Psoas muscle (tissue), 8 donors: Measurements from ENCODE around the gene FAM3D. TPM values are rescaled to one million over a fixed set of nuclear protein-coding genes. Genes with fewer than 3 reads are reported as not detected.

ENCODE experiments used
- ATAC-seq, 4 donors: fragments of 200-7000 bp; cut with Tn5 transposase; one replicate each; pipeline ENCODE4 v1.9.1; 2020; ENCODE audit warnings: moderate library complexity in 3 of 4, mild to moderate bottlenecking in 2 of 4
- DNase-seq, 2 donors: peaks; one replicate each; pipeline ENCODE4 v3.0.0-alpha.2; 2020
- H3K27ac ChIP-seq: fragments of 200-600 bp; one replicate; pipeline ENCODE4 v1.8.0; 2022
- H3K27me3 ChIP-seq, 3 donors: fragments of 200-600 bp in 1 of 3; one replicate each; pipeline versions ENCODE4 v1.6.1 to v1.8.0; 2013 to 2022; ENCODE audit warnings: low read length in 2 of 3, mild to moderate bottlenecking in 2 of 3, moderate library complexity in 1 of 3; ENCODE audit not compliant: insufficient read depth in 3 of 3
- H3K36me3 ChIP-seq, 2 donors: fragments of 200-600 bp in 1 of 2; one replicate each; pipeline versions ENCODE4 v1.6.1 to v1.8.0; 2013 to 2022; ENCODE audit warnings: low read depth in 1 of 2, mild to moderate bottlenecking in 1 of 2, moderate library complexity in 1 of 2; ENCODE audit not compliant: insufficient read depth in 1 of 2
- H3K4me1 ChIP-seq: fragments of 200-600 bp; one replicate; pipeline ENCODE4 v1.8.0; 2022
- H3K4me3 ChIP-seq: fragments of 200-600 bp; one replicate; pipeline ENCODE4 v1.8.0; 2022; ENCODE audit warnings: mild to moderate bottlenecking
- H3K9me3 ChIP-seq: fragments of 200-600 bp; one replicate; pipeline ENCODE4 v1.8.0; 2022
- CTCF ChIP-seq: fragments of 200-600 bp; IDR thresholded peaks from one replicate; pipeline ENCODE4 v1.8.0; 2022; ENCODE audit warnings: antibody characterized with exemption
- WGBS, 3 donors: extraction: QIAGEN DNeasy Blood & Tissue Kit; methylation state at CpG; one replicate each; pipeline versions ENCODE4 v1.1.6 to v1.1.7; 2013; 5-methylcytosine and 5-hydroxymethylcytosine counted together
- intact Hi-C, 2 donors: fragments of 100-400 bp; cut with DNase I; formaldehyde crosslinking; loops; one replicate each; pipeline versions ENCODE4 v1.11.0 to v1.14.2; 2022
- polyA plus RNA-seq, 3 donors: library from polyadenylated mRNA; stranded (reverse); fragments of 200-250 nt; gene quantifications; one replicate each; pipeline ENCODE4 v1.2.3, GENCODE V29; 2013
- total RNA-seq, 4 donors: library from RNA; stranded (reverse); fragmentation: NEBNext Ultra II Directional in 2 of 4; extraction: Animal tissue kit (Norgen Biotek cat#: 25700) in 2 of 4; gene quantifications; one replicate each; pipeline versions ENCODE4 v1.2.1 to v1.2.4, GENCODE V29; 2021 to 2023
- donor health status: healthy with polysubstance abuse.
- donor health status: DM: no; HTN: no; CAD: no; lungs with moderate emphysema.
- donor health status: Bipolar disorder and iron deficiency.
- donor health status: healthy.
- donor health status: DM: yes; HTN: yes; CAD: no.
- donor health status: DM: no; HTN: no; CAD: no.
- donor health status: DM: no; HTN: no; CAD: no.
- donor health status: DM: yes; HTN: yes; CAD: no.

The FAM3D gene
- total and polyA plus RNA-seq, 7 donors = 0.05 TPM; not detected in 6

GRCh38 chr3:58685641-58686040 is 19.1 kb upstream of the FAM3D start:
- Histone ChIP-seq H3K36me3 (no peaks in the 10 kb centered on the region), H3K9me3 (no peaks in the 10 kb centered on the region), H3K27me3 (no peaks in the 10 kb centered on the region), H3K4me3 (no peak overlapping the region), H3K4me1 (no peaks in the 10 kb centered on the region), H3K27ac (no peak overlapping the region)
- 78 to 83% (median 80%) methylated on average over 10 of the region's 10 CpGs for WGBS, 3 donors
- no peak for TF ChIP-seq CTCF
- no peak for ATAC-seq
- no peak for DNase-seq
- intact Hi-C loops = no loop called here

GRCh38 chr3:58683466-58683865 is 16.9 kb upstream of the FAM3D start:
- H3K27me3 ChIP-seq = no peaks in the 10 kb centered on the region
- H3K9me3 ChIP-seq = no peaks in the 10 kb centered on the region
- ATAC-seq (peak in 3 of 4 donors; percentile 38 to 63 (median 60)), DNase-seq (no peak)
- no peaks in the 10 kb centered on the region for H3K36me3 ChIP-seq
- intact Hi-C loops = no loop called here
- peak overlapping the region; percentile 30 for H3K27ac ChIP-seq
- WGBS, 3 donors = 79 to 88% (median 81%) methylated on average over 4 of the region's 4 CpGs
- no peaks in the 10 kb centered on the region for H3K4me1 ChIP-seq
- no peak overlapping the region for H3K4me3 ChIP-seq
- no peak for TF ChIP-seq CTCF

- Histone ChIP-seq H3K4me3 (no peak overlapping the region), H3K9me3 (no peaks in the 10 kb centered on the region), H3K4me1 (no peaks in the 10 kb centered on the region), H3K27ac (peak overlapping the region; percentile 30), H3K36me3 (no peaks in the 10 kb centered on the region), H3K27me3 (no peaks in the 10 kb centered on the region)
- 21 to 37% (median 22%) methylated on average over 5 of the region's 5 CpGs for WGBS, 3 donors
- intact Hi-C loops = no loop called here
- TF ChIP-seq CTCF = no peak
- no peak for DNase-seq
- peak; percentile 81 to 85 (median 82) for ATAC-seq
Measured at GRCh38 chr3:58683001-58683458, 16.5 kb upstream of the FAM3D start.

GRCh38 chr3:58681863-58682262 is 15.3 kb upstream of the FAM3D start:
- Histone ChIP-seq H3K27ac (no peak overlapping the region), H3K27me3 (no peaks in the 10 kb centered on the region), H3K36me3 (no peaks in the 10 kb centered on the region), H3K9me3 (no peaks in the 10 kb centered on the region), H3K4me1 (no peaks in the 10 kb centered on the region), H3K4me3 (no peak overlapping the region)
- TF ChIP-seq CTCF = no peak
- no peak for ATAC-seq
- WGBS, 3 donors = 70 to 81% (median 79%) methylated on average over 2 of the region's 2 CpGs
- DNase-seq = no peak
- intact Hi-C loops = no loop called here

GRCh38 chr3:58680879-58681525 is 14.4 kb upstream of the FAM3D start:
- ATAC-seq = no peak
- Histone ChIP-seq H3K4me1 (no peaks in the 10 kb centered on the region), H3K27ac (no peak overlapping the region), H3K27me3 (no peaks in the 10 kb centered on the region), H3K4me3 (no peak overlapping the region), H3K36me3 (no peaks in the 10 kb centered on the region), H3K9me3 (no peaks in the 10 kb centered on the region)
- no peak for TF ChIP-seq CTCF
- no peak for DNase-seq
- 83 to 90% (median 89%) methylated on average over 9 of the region's 9 CpGs for WGBS, 3 donors
- intact Hi-C loops = no loop called here
